Measurements from ENCODE around the gene CLEC4G. TPM values are rescaled to one million over a fixed set of nuclear protein-coding genes. Genes with fewer than 3 reads are reported as not detected.

Gene CLEC4G
- polyA plus RNA-seq, 2 of the 4 experiments (the other 2 are of a cell fraction): not detected

DNA sequence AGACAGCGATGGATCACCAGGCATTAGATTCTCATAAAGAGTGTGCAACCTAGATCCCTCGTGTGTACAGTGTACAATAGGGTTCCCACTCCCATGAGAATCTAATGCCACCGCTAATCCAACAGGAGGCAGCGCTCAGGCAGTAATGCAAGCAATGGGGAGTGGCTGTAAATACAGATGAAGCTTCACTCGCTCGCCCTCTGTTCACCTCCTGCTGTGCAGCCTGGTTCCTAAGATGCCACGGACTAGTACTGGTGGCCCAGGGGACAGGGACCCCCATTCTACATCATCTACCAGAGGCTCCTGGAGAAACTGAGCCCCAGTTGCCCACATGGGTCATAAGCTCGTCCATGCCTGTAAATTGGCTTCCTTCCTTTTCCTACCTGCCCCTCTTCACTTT lies 39.2 kb upstream of the CLEC4G start:
- DNase-seq (ENCODE audit: low read depth in 1 of 2, low spot score in 1 of 2) (no peak), ATAC-seq (no peak), FAIRE-seq (no peak)
- no peak overlapping the region for H3K4me3 ChIP-seq
- ChIA-PET CTCF (no interaction called here), POLR2A (no interaction called here)
- no peaks in the 10 kb centered on the region for H3K4me1 ChIP-seq
- H3K27ac ChIP-seq: no peak overlapping the region
- TF ChIP-seq HOXA7 (CRISPR knock-in tag; IDR thresholded peaks at IDR 0.05) (no peak), ZC3H11A (IDR thresholded peaks at IDR 0.05) (no peak), EHMT2 (IDR thresholded peaks at IDR 0.05; ENCODE audit: low read depth) (no peak), ZNF302 (CRISPR knock-in tag; IDR thresholded peaks at IDR 0.05) (no peak), CHD2 (IDR thresholded peaks at IDR 0.05; ENCODE audit: low read length, partially characterized antibody) (no peak), FOSB (CRISPR knock-in tag; IDR thresholded peaks at IDR 0.05) (no peak), RFX5 (IDR thresholded peaks at IDR 0.05) (no peak), FOSL2 (IDR thresholded peaks at IDR 0.05) (no peak), FOSL2 (CRISPR knock-in tag; IDR thresholded peaks at IDR 0.05) (no peak), TP53 (CRISPR knock-in tag; IDR thresholded peaks at IDR 0.05) (no peak), MYC (IDR thresholded peaks at IDR 0.05; ENCODE audit: borderline replicate concordance, low read length) (no peak), PHF8 (IDR thresholded peaks at IDR 0.05; ENCODE audit: borderline replicate concordance, low read depth) (no peak), POLR2A (IDR thresholded peaks at IDR 0.05; ENCODE audit: low read length) (no peak), NR3C1 (IDR thresholded peaks at IDR 0.05) (no peak)
- TF ChIP-seq, protein P1, sequence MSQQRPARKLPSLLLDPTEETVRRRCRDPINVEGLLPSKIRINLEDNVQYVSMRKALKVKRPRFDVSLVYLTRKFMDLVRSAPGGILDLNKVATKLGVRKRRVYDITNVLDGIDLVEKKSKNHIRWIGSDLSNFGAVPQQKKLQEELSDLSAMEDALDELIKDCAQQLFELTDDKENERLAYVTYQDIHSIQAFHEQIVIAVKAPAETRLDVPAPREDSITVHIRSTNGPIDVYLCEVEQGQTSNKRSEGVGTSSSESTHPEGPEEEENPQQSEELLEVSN (IDR thresholded peaks at IDR 0.05; ENCODE audit: borderline replicate concordance, low read depth): no peak
- TF ChIP-seq, protein P2, sequence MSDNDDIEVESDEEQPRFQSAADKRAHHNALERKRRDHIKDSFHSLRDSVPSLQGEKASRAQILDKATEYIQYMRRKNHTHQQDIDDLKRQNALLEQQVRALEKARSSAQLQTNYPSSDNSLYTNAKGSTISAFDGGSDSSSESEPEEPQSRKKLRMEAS (IDR thresholded peaks at IDR 0.05): no peak
- TF ChIP-seq, protein P3, sequence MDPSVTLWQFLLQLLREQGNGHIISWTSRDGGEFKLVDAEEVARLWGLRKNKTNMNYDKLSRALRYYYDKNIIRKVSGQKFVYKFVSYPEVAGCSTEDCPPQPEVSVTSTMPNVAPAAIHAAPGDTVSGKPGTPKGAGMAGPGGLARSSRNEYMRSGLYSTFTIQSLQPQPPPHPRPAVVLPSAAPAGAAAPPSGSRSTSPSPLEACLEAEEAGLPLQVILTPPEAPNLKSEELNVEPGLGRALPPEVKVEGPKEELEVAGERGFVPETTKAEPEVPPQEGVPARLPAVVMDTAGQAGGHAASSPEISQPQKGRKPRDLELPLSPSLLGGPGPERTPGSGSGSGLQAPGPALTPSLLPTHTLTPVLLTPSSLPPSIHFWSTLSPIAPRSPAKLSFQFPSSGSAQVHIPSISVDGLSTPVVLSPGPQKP (IDR thresholded peaks at IDR 0.05; ENCODE audit: low read depth, low read length): no peak
- no peaks in the 10 kb centered on the region; the same call in 2 of the 3 replicates for H3K9me3 ChIP-seq
- WGBS (ENCODE audit: missing lambda C conversion rate): 10% methylated on average over 8 of the region's 8 CpGs
- H3K4me2 ChIP-seq: no peak overlapping the region

DNA sequence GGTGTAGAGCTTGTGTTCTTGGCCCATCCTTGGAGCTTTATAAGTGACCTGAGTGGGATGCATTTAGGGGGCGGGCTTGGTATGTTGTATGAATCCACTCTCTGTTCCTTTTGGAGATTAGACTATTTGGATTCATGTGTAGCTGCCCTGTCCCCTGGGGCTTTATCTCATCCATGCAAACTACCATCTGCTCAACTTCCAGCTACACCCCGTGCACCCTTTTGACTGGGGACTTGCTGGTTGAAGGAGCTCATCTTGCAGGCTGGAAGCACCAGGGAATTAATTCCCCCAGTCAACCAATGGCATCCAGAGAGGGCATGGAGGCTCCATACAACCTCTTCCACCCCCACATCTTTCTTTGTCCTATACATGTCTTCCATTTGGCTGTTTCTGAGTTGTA lies 37.3 kb upstream of the CLEC4G start:
- 11% methylated on average over 2 of the region's 2 CpGs for WGBS (ENCODE audit: missing lambda C conversion rate)
- no peak for ATAC-seq
- H3K4me2 ChIP-seq: no peak overlapping the region
- H3K27ac ChIP-seq: no peak overlapping the region
- no peak for FAIRE-seq
- TF ChIP-seq RARB (CRISPR knock-in tag; IDR thresholded peaks at IDR 0.05) (no peak), GATA3 (IDR thresholded peaks at IDR 0.05; ENCODE audit: borderline replicate concordance) (no peak), HOXB5 (CRISPR knock-in tag; IDR thresholded peaks at IDR 0.05) (no peak), KDM5A (IDR thresholded peaks at IDR 0.05) (no peak), ZFP36 (IDR thresholded peaks at IDR 0.05; ENCODE audit: borderline replicate concordance, partially characterized antibody) (no peak)
- no peak for DNase-seq (ENCODE audit: low read depth in 1 of 2, low spot score in 1 of 2)
- H3K4me3 ChIP-seq: no peak overlapping the region
- POLR2A ChIA-PET: no interaction called here
- CTCF ChIA-PET: interaction anchor here (1.9 kb wide), 1 partner anchor 31 kb away, joined by 8 read pairs; no protein-coding TSS in a partner anchor
- H3K4me1 ChIP-seq: no peaks in the 10 kb centered on the region
- no peaks in the 10 kb centered on the region; the same call in 2 of the 3 replicates for H3K9me3 ChIP-seq

DNA sequence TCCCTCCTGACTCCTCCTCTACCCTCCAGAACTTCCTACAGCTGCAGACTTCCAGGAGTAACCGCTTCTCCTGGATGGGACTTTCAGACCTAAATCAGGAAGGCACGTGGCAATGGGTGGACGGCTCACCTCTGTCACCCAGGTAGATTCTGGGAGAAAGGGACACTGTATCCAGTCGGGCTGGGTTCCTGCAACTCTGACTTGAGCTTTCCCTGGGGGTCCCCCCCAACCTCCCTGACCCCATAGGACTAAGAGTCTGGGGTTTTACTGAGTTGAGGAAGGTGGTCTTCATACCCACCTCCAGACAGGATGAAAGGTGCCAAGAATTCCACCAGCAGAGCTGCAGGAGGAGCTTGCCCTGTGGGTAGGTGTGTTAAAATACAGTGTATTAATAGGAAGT lies 35.6 kb upstream of the CLEC4G start:
- Histone ChIP-seq H3K27ac (no peak overlapping the region), H3K4me3 (no peak overlapping the region), H3K4me2 (no peak overlapping the region), H3K4me1 (no peaks in the 10 kb centered on the region), H3K9me3 (no peaks in the 10 kb centered on the region; the same call in 2 of the 3 replicates)
- POLR2A ChIA-PET: no interaction called here
- ATAC-seq (no peak), FAIRE-seq (no peak), DNase-seq (ENCODE audit: low read depth in 1 of 2, low spot score in 1 of 2) (no peak)
- 11% methylated on average over 3 of the region's 4 CpGs for WGBS (ENCODE audit: missing lambda C conversion rate)
- TF ChIP-seq POLR2AphosphoS2 (conservative IDR thresholded peaks at IDR 0.05; ENCODE audit: low read length): no peak
- CTCF ChIA-PET: interaction anchor here (1.5 kb wide), 1 partner anchor 8 kb away, joined by 3 read pairs; no protein-coding TSS in a partner anchor
